Right atrium auricular region (tissue), 2 donors: ENCODE measurements around the gene APP. TPM values are rescaled to one million over a fixed set of nuclear protein-coding genes. Genes with fewer than 3 reads are reported as not detected.
A peak's percentile ranks its signal among the peaks of the same experiment; 100 is the strongest.

Source experiments
- DNase-seq: peaks from one replicate; pipeline ENCODE4 v3.0.0-alpha.2; 2019; ENCODE audit warnings: low spot score
- H3K27ac ChIP-seq, 2 donors: fragments of 200-600 bp; sonication (generic); 1 replicate in 1 of 2; 2 replicates in 1 of 2; pipeline ENCODE4 v1.5.1; 2016 to 2019
- H3K27me3 ChIP-seq, 2 donors: fragments of 200-600 bp; sonication (generic); one replicate each; pipeline versions ENCODE4 v1.5.1 to v1.6.0; 2017 to 2019
- H3K36me3 ChIP-seq: fragments of 200-600 bp; sonication (generic); one replicate; pipeline ENCODE4 v1.5.1; 2016
- H3K4me1 ChIP-seq, 2 donors: fragments of 200-600 bp; sonication (generic); one replicate each; pipeline versions ENCODE4 v1.5.1 to v1.6.0; 2017 to 2019
- H3K4me3 ChIP-seq, 2 donors: fragments of 200-600 bp; sonication (generic); 1 replicate in 1 of 2; 2 replicates in 1 of 2; pipeline ENCODE4 v1.5.1; 2017 to 2019; ENCODE audit warnings: mild to moderate bottlenecking in 1 of 2, moderate library complexity in 1 of 2
- H3K9me3 ChIP-seq, 2 donors: fragments of 200-600 bp; sonication (generic); one replicate each; pipeline ENCODE4 v1.5.1; 2019
- CTCF ChIP-seq, 2 donors: fragments of 200-600 bp; sonication (generic); IDR thresholded peaks; one replicate each; pipeline ENCODE4 v1.5.1; 2019; ENCODE audit warnings: antibody characterized with exemption in 2 of 2
- total RNA-seq, 2 donors: library from RNA; depleted of rRNA; stranded (reverse); fragments of >200 nt; gene quantifications; one replicate each; pipeline ENCODE4 v1.1.0, GENCODE V29; 2016

The APP gene
- total RNA-seq, 2 donors from 2014 or later: 326 to 389 TPM

- Histone ChIP-seq H3K36me3 (no peaks in the 10 kb centered on the region), H3K4me1 (peaks cover 0 to 71% of the 10 kb centered on the region in 2 donors), H3K27me3 (no peaks in the 10 kb centered on the region), H3K9me3 (no peaks in the 10 kb centered on the region), H3K27ac (peak overlapping the region in 1 of 2 donors; percentile 71), H3K4me3 (no peak overlapping the region)
- no peak for TF ChIP-seq CTCF (IDR thresholded peaks at IDR 0.05)
- DNase-seq: no peak
Observed at GRCh38 chr21:26126168-26126553, 44.4 kb downstream of the APP start.

- H3K27ac ChIP-seq: peak overlapping the region; percentile 50 to 71
- peaks cover 0 to 68% of the 10 kb centered on the region in 2 donors for H3K4me1 ChIP-seq
- H3K36me3 ChIP-seq: no peaks in the 10 kb centered on the region
Observed at GRCh38 chr21:26125433-26126167, 45.0 kb downstream of the APP start.

GRCh38 chr21:26124896-26125295 is 45.7 kb downstream of the APP start:
- no peak for DNase-seq
- no peak for TF ChIP-seq CTCF (IDR thresholded peaks at IDR 0.05)
- no peaks in the 10 kb centered on the region for H3K9me3 ChIP-seq
- no peaks in the 10 kb centered on the region for H3K36me3 ChIP-seq
- no peak overlapping the region for H3K4me3 ChIP-seq
- peak overlapping the region; percentile 50 to 71 for H3K27ac ChIP-seq
- H3K27me3 ChIP-seq: no peaks in the 10 kb centered on the region
- H3K4me1 ChIP-seq: peaks cover 0 to 61% of the 10 kb centered on the region in 2 donors

More at GRCh38 chr21:26125433-26126167, 45.0 kb downstream of the APP start:
- Histone ChIP-seq H3K4me3 (no peak overlapping the region), H3K9me3 (no peaks in the 10 kb centered on the region), H3K27me3 (no peaks in the 10 kb centered on the region)
- DNase-seq: no peak
- TF ChIP-seq CTCF (IDR thresholded peaks at IDR 0.05): no peak

GRCh38 chr21:26124421-26124833 is 46.1 kb downstream of the APP start:
- Histone ChIP-seq H3K9me3 (no peaks in the 10 kb centered on the region), H3K36me3 (no peaks in the 10 kb centered on the region), H3K4me1 (peaks cover 0 to 59% of the 10 kb centered on the region in 2 donors), H3K27me3 (no peaks in the 10 kb centered on the region), H3K4me3 (no peak overlapping the region), H3K27ac (peak overlapping the region; percentile 50 to 71)
- no peak for TF ChIP-seq CTCF (IDR thresholded peaks at IDR 0.05)
- DNase-seq: no peak

GRCh38 chr21:26123012-26123411 is 47.6 kb downstream of the APP start:
- H3K27ac ChIP-seq: no peak overlapping the region
- DNase-seq: no peak
- H3K27me3 ChIP-seq: no peaks in the 10 kb centered on the region
- H3K36me3 ChIP-seq: no peaks in the 10 kb centered on the region
- H3K4me1 ChIP-seq: peaks cover 0 to 58% of the 10 kb centered on the region in 2 donors
- H3K4me3 ChIP-seq: no peak overlapping the region
- no peak for TF ChIP-seq CTCF (IDR thresholded peaks at IDR 0.05)
- H3K9me3 ChIP-seq: no peaks in the 10 kb centered on the region

GRCh38 chr21:26120828-26121227 is 49.7 kb downstream of the APP start:
- no peaks in the 10 kb centered on the region for H3K27me3 ChIP-seq
- no peak for DNase-seq
- no peak overlapping the region for H3K4me3 ChIP-seq
- no peaks in the 10 kb centered on the region for H3K36me3 ChIP-seq
- peaks cover 0 to 61% of the 10 kb centered on the region in 2 donors for H3K4me1 ChIP-seq
- H3K27ac ChIP-seq: no peak overlapping the region
- H3K9me3 ChIP-seq: no peaks in the 10 kb centered on the region
- TF ChIP-seq CTCF (IDR thresholded peaks at IDR 0.05): no peak
